ENCODE results near the gene SEC22A.
A peak's percentile ranks its signal among the peaks of the same experiment; 100 is the strongest.

The SEC22A gene

GRCh38 chr3:123270818-123271217, 69.1 kb downstream of the SEC22A start:
- no peak for DNase-seq

- DNase-seq: no peak
Measured at GRCh38 chr3:123271466-123272159, 69.9 kb downstream of the SEC22A start.

- DNase-seq: no peak
Measured at GRCh38 chr3:123272547-123272946, 70.8 kb downstream of the SEC22A start.

- DNase-seq: no peak
Measured at GRCh38 chr3:123275691-123276090, 73.9 kb downstream of the SEC22A start.

GRCh38 chr3:123276346-123277006, 74.7 kb downstream of the SEC22A start:
- DNase-seq: no peak

GRCh38 chr3:123277106-123277505, 75.4 kb downstream of the SEC22A start:
- no peak for DNase-seq

- no peak for DNase-seq
Measured at GRCh38 chr3:123278446-123278845, 76.7 kb downstream of the SEC22A start.

GRCh38 chr3:123279121-123279520, 77.4 kb downstream of the SEC22A start:
- no peak for DNase-seq

- DNase-seq: no peak
Measured at GRCh38 chr3:123281406-123281805, 79.7 kb downstream of the SEC22A start.

GRCh38 chr3:123281929-123282328, 80.2 kb downstream of the SEC22A start:
- DNase-seq: no peak

- no peak for DNase-seq
Measured at GRCh38 chr3:123282461-123282860, 80.7 kb downstream of the SEC22A start.

GRCh38 chr3:123283074-123283473, 81.3 kb downstream of the SEC22A start:
- DNase-seq: no peak

- DNase-seq: no peak
Measured at GRCh38 chr3:123283657-123284398, 82.1 kb downstream of the SEC22A start.

GRCh38 chr3:123284399-123285010, 82.8 kb downstream of the SEC22A start:
- DNase-seq: no peak

GRCh38 chr3:123285066-123285465, 83.3 kb downstream of the SEC22A start:
- DNase-seq: no peak

GRCh38 chr3:123285479-123285878, 83.7 kb downstream of the SEC22A start:
- DNase-seq: no peak

GRCh38 chr3:123285931-123286307, 84.2 kb downstream of the SEC22A start:
- no peak for DNase-seq

- peak; percentile 24 for DNase-seq
Measured at GRCh38 chr3:123286308-123287023, 84.7 kb downstream of the SEC22A start.

- DNase-seq: no peak
Measured at GRCh38 chr3:123287051-123287961, 85.6 kb downstream of the SEC22A start.

GRCh38 chr3:123287962-123288302, 86.2 kb downstream of the SEC22A start:
- DNase-seq: no peak

- DNase-seq: no peak
Measured at GRCh38 chr3:123289391-123290106, 87.8 kb downstream of the SEC22A start.

All from CD4-positive, alpha-beta T cell treated with Interleukin-4 for 4 hours (primary cell).